Measurements from ENCODE around the gene ARL6. TPM values are rescaled to one million over a fixed set of nuclear protein-coding genes. Genes with fewer than 3 reads are reported as not detected.
"Not testable (repeated sequence)": the region's sequence is repeated elsewhere in the genome, so short reads cannot be mapped to it uniquely, and the experiment has no call there.

ARL6 gene
- total and polyA plus RNA-seq, 2 experiments from 2014 or later = 8.2 to 9.2 TPM

GRCh38 chr3:97831140-97831539, 66.6 kb downstream of the ARL6 start:
- Histone ChIP-seq H3K36me3 (ENCODE audit: low read depth) (no peaks in the 10 kb centered on the region), H3K79me2 (ENCODE audit: insufficient read depth) (peaks cover 86% of the 10 kb centered on the region), H3K4me2 (ENCODE audit: unreplicated experiment) (no peak overlapping the region), H3K9ac (no peak overlapping the region), H3K4me1 (ENCODE audit: insufficient read depth) (0 out of 2 replicates have a peak, but pooled peaks cover 12% of the 10 kb centered on the region), H4K20me1 (ENCODE audit: insufficient read depth) (peaks cover 9% of the 10 kb centered on the region; the same call in 1 of the 2 replicates), H3K9me2 (ENCODE audit: insufficient read depth) (no peaks in the 10 kb centered on the region), H3F3A (ENCODE audit: insufficient read depth) (peaks cover 7% of the 10 kb centered on the region; the same call in 1 of the 2 replicates), H3K27ac (no peak overlapping the region), H3K9me3 (ENCODE audit: low read depth) (no peaks in the 10 kb centered on the region), H3K27me3 (replicated peaks; ENCODE audit: insufficient read depth) (no peaks in the 10 kb centered on the region), H2AFZ (no peak overlapping the region), H3K4me3 (no peak overlapping the region)
- WGBS, 2 experiments (ENCODE audit: low coverage in 1 of 2, low lambda C conversion rate in 2 of 2, missing lambda C conversion rate in 2 of 2) = 96 to 97% methylated on average over 1 of the region's 1 CpG
- no peak for DNase-seq
- in situ Hi-C loops (cut with MboI) = no loop called here
- TF ChIP-seq EZH2phosphoT487 (IDR thresholded peaks at IDR 0.05; ENCODE audit: insufficient read depth, low read depth) = no peak
- no peak for TF ChIP-seq EZH2 (IDR thresholded peaks at IDR 0.05; ENCODE audit: insufficient read depth, poor library complexity, severe bottlenecking)

DNA sequence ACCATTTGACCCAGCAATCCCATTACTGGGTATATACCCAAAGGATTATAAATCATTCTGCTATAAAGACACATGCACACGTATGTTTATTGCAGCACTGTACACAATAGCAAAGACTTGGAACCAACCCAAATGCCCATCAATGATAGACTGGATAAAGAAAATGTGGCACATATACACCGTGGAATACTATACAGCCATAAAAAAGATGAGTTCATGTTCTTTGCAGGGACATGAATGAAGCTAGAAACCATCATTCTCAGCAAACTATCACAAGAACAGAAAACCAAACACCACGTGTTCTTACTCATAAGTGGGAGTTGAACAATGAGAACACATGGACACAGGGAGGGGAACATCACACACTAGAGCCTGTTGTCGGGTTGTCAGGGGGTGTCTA, 68.6 kb downstream of the ARL6 start:
- DNase-seq; H4K20me1 ChIP-seq (ENCODE audit: insufficient read depth); H3K9me2 ChIP-seq (ENCODE audit: insufficient read depth); H2AFZ ChIP-seq; H3K4me3 ChIP-seq; H3K9me3 ChIP-seq (ENCODE audit: low read depth); H3K27me3 ChIP-seq (replicated peaks; ENCODE audit: insufficient read depth); H3F3A ChIP-seq (ENCODE audit: insufficient read depth); in situ Hi-C loops (cut with MboI); H3K9ac ChIP-seq; H3K4me2 ChIP-seq (ENCODE audit: unreplicated experiment); H3K36me3 ChIP-seq (ENCODE audit: low read depth); H3K27ac ChIP-seq: not testable (repeated sequence)
- Histone ChIP-seq H3K79me2 (ENCODE audit: insufficient read depth) (peaks cover 78% of the 10 kb centered on the region), H3K4me1 (ENCODE audit: insufficient read depth) (0 out of 2 replicates have a peak, but pooled peaks cover 12% of the 10 kb centered on the region)
- WGBS, 2 experiments (ENCODE audit: low coverage in 1 of 2, low lambda C conversion rate in 2 of 2, missing lambda C conversion rate in 2 of 2) = 87 to 93% methylated on average over 4 of the region's 4 CpGs

DNA sequence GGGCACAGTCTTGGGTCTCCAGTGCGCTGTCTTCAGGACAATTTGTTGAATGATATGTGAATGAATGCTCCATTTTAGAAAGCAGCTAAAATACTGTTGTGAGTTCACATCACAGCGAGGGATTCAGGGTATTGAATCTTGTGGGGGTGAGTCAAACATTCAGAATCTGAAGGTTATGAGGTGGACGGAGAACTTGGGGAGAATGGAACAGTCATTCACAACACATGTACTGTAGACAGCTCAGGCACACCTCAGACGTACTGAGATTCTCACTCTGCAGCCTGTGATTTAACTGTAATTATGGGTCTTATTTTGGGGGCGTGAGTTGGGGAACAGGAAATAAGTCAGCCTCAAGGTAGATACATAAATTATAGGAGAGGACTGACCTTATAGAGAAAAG, 71.2 kb downstream of the ARL6 start:
- Histone ChIP-seq H3K4me1 (ENCODE audit: insufficient read depth) (0 out of 2 replicates have a peak, but pooled peaks cover 12% of the 10 kb centered on the region), H3K36me3 (ENCODE audit: low read depth) (no peaks in the 10 kb centered on the region), H3K9me2 (ENCODE audit: insufficient read depth) (no peaks in the 10 kb centered on the region), H3K9ac (no peak overlapping the region), H3K27ac (peak overlapping the region; percentile 44), H3K4me2 (ENCODE audit: unreplicated experiment) (no peak overlapping the region), H3F3A (ENCODE audit: insufficient read depth) (peaks cover 10% of the 10 kb centered on the region; the same call in 1 of the 2 replicates), H3K9me3 (ENCODE audit: low read depth) (no peaks in the 10 kb centered on the region), H4K20me1 (ENCODE audit: insufficient read depth) (no peaks in the 10 kb centered on the region), H3K79me2 (ENCODE audit: insufficient read depth) (peaks cover 65% of the 10 kb centered on the region), H3K4me3 (no peak overlapping the region), H3K27me3 (replicated peaks; ENCODE audit: insufficient read depth) (no peaks in the 10 kb centered on the region), H2AFZ (no peak overlapping the region)
- in situ Hi-C loops (cut with MboI) = no loop called here
- WGBS, 2 experiments (ENCODE audit: low coverage in 1 of 2, low lambda C conversion rate in 2 of 2, missing lambda C conversion rate in 2 of 2) = 30 to 32% methylated on average over 5 of the region's 5 CpGs
- DNase-seq = peak; percentile 75
- TF ChIP-seq EZH2 (IDR thresholded peaks at IDR 0.05; ENCODE audit: insufficient read depth, poor library complexity, severe bottlenecking) = no peak
- no peak for TF ChIP-seq EZH2phosphoT487 (IDR thresholded peaks at IDR 0.05; ENCODE audit: insufficient read depth, low read depth)

DNA sequence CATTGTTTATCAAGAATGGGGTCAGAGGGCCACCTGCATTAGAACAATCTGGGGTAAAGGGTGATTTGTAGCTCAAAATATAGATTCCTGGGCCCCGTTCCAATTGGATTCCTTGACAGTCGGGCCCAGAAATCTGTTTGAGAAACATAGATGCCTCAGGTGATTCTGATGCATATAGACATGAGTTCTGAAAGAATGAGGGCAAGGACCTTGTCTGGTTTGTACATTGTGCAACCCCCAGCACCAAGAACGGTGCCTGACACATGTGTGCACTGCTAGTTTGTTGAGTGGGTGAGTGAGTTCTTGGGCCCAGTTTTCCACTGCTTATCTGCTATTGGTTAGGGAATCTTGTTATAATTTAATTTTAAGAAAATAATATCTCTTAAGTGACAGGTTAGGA, 73.8 kb downstream of the ARL6 start:
- WGBS, 2 experiments (ENCODE audit: low coverage in 1 of 2, low lambda C conversion rate in 2 of 2, missing lambda C conversion rate in 2 of 2) = 98% methylated on average over 3 of the region's 3 CpGs
- no peak overlapping the region for H3K9ac ChIP-seq
- no peaks in the 10 kb centered on the region for H3K27me3 ChIP-seq (replicated peaks; ENCODE audit: insufficient read depth)
- no peak for DNase-seq
- no peak overlapping the region for H3K27ac ChIP-seq
- peaks cover 59% of the 10 kb centered on the region; the same call in 1 of the 2 replicates for H3K79me2 ChIP-seq (ENCODE audit: insufficient read depth)
- no peaks in the 10 kb centered on the region for H3K9me3 ChIP-seq (ENCODE audit: low read depth)
- 0 out of 2 replicates have a peak, but pooled peaks cover 12% of the 10 kb centered on the region for H3K4me1 ChIP-seq (ENCODE audit: insufficient read depth)
- no peak overlapping the region for H2AFZ ChIP-seq
- no peak overlapping the region for H3K4me2 ChIP-seq (ENCODE audit: unreplicated experiment)
- no peaks in the 10 kb centered on the region for H4K20me1 ChIP-seq (ENCODE audit: insufficient read depth)
- no peak overlapping the region for H3K4me3 ChIP-seq
- peaks cover 10% of the 10 kb centered on the region; the same call in 1 of the 2 replicates for H3F3A ChIP-seq (ENCODE audit: insufficient read depth)
- in situ Hi-C loops (cut with MboI) = no loop called here
- TF ChIP-seq EZH2phosphoT487 (IDR thresholded peaks at IDR 0.05; ENCODE audit: insufficient read depth, low read depth) (no peak), EZH2 (IDR thresholded peaks at IDR 0.05; ENCODE audit: insufficient read depth, poor library complexity, severe bottlenecking) (no peak)
- no peaks in the 10 kb centered on the region for H3K9me2 ChIP-seq (ENCODE audit: insufficient read depth)
- no peaks in the 10 kb centered on the region for H3K36me3 ChIP-seq (ENCODE audit: low read depth)

- H3K4me1 ChIP-seq (ENCODE audit: insufficient read depth) = 0 out of 2 replicates have a peak, but pooled peaks cover 12% of the 10 kb centered on the region
- H3K9ac ChIP-seq = no peak overlapping the region
- H3F3A ChIP-seq (ENCODE audit: insufficient read depth) = peaks cover 10% of the 10 kb centered on the region; the same call in 1 of the 2 replicates
- no peak for TF ChIP-seq EZH2 (IDR thresholded peaks at IDR 0.05; ENCODE audit: insufficient read depth, poor library complexity, severe bottlenecking)
- TF ChIP-seq EZH2phosphoT487 (IDR thresholded peaks at IDR 0.05; ENCODE audit: insufficient read depth, low read depth) = no peak
- H3K4me2 ChIP-seq (ENCODE audit: unreplicated experiment) = no peak overlapping the region
- H2AFZ ChIP-seq = no peak overlapping the region
- in situ Hi-C loops (cut with MboI) = no loop called here
- no peak overlapping the region for H3K27ac ChIP-seq
- H3K4me3 ChIP-seq = no peak overlapping the region
- WGBS, 2 experiments (ENCODE audit: low coverage in 1 of 2, low lambda C conversion rate in 2 of 2, missing lambda C conversion rate in 2 of 2) = 61 to 62% methylated on average over 2 of the region's 2 CpGs
- no peaks in the 10 kb centered on the region for H3K36me3 ChIP-seq (ENCODE audit: low read depth)
- H3K9me2 ChIP-seq (ENCODE audit: insufficient read depth) = no peaks in the 10 kb centered on the region
- H4K20me1 ChIP-seq (ENCODE audit: insufficient read depth) = no peaks in the 10 kb centered on the region
- H3K9me3 ChIP-seq (ENCODE audit: low read depth) = no peaks in the 10 kb centered on the region
- DNase-seq = no peak
- H3K79me2 ChIP-seq (ENCODE audit: insufficient read depth) = peaks cover 58% of the 10 kb centered on the region
- H3K27me3 ChIP-seq (replicated peaks; ENCODE audit: insufficient read depth) = no peaks in the 10 kb centered on the region
These were observed 75.4 kb downstream of the ARL6 start for GRCh38 chr3:97839944-97840343.
